Measurements from ENCODE around the gene WDR5.

The WDR5 gene

DNA sequence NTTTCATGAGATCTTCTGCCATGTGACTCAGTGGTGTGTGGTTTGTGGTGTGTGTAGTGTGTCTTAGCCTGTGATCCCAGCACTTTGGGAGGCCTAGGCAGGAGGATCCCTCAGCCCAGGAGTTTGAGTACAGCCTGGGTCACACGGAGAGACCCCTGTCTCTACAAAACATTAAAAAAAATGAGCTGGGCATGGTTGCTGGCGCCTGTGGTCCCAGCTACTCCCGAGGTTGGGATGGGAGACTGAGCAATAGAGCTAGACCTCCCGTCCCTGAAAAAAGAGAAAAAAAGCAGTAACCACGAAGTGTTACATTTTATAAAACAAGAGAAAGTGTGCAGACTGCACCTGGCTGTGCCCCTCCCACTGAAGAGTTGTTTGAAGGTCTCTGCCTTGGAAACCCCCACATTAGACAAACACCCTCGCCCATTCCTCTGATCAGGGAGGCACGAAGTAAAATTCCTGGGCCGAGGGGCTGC is 49.7 kb downstream of the WDR5 start:
- TF ChIP-seq, protein P1, sequence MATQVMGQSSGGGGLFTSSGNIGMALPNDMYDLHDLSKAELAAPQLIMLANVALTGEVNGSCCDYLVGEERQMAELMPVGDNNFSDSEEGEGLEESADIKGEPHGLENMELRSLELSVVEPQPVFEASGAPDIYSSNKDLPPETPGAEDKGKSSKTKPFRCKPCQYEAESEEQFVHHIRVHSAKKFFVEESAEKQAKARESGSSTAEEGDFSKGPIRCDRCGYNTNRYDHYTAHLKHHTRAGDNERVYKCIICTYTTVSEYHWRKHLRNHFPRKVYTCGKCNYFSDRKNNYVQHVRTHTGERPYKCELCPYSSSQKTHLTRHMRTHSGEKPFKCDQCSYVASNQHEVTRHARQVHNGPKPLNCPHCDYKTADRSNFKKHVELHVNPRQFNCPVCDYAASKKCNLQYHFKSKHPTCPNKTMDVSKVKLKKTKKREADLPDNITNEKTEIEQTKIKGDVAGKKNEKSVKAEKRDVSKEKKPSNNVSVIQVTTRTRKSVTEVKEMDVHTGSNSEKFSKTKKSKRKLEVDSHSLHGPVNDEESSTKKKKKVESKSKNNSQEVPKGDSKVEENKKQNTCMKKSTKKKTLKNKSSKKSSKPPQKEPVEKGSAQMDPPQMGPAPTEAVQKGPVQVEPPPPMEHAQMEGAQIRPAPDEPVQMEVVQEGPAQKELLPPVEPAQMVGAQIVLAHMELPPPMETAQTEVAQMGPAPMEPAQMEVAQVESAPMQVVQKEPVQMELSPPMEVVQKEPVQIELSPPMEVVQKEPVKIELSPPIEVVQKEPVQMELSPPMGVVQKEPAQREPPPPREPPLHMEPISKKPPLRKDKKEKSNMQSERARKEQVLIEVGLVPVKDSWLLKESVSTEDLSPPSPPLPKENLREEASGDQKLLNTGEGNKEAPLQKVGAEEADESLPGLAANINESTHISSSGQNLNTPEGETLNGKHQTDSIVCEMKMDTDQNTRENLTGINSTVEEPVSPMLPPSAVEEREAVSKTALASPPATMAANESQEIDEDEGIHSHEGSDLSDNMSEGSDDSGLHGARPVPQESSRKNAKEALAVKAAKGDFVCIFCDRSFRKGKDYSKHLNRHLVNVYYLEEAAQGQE (IDR thresholded peaks at IDR 0.05; ENCODE audit: insufficient read depth in 1 of 2, low read depth in 2 of 2, low read length in 2 of 2), result no peak
- TF ChIP-seq TAF1 (IDR thresholded peaks at IDR 0.05; ENCODE audit: borderline replicate concordance, insufficient read depth, low read length) (no peak), POLR2AphosphoS5 (IDR thresholded peaks at IDR 0.05; ENCODE audit: low read depth, low read length) (no peak), SIN3A (IDR thresholded peaks at IDR 0.05; ENCODE audit: borderline replicate concordance, insufficient read depth, low read length) (no peak), FOXP2 (optimal IDR thresholded peaks at IDR 0.05; ENCODE audit: borderline replicate concordance, extremely low read depth, extremely low read length, insufficient read depth) (no peak)

DNA sequence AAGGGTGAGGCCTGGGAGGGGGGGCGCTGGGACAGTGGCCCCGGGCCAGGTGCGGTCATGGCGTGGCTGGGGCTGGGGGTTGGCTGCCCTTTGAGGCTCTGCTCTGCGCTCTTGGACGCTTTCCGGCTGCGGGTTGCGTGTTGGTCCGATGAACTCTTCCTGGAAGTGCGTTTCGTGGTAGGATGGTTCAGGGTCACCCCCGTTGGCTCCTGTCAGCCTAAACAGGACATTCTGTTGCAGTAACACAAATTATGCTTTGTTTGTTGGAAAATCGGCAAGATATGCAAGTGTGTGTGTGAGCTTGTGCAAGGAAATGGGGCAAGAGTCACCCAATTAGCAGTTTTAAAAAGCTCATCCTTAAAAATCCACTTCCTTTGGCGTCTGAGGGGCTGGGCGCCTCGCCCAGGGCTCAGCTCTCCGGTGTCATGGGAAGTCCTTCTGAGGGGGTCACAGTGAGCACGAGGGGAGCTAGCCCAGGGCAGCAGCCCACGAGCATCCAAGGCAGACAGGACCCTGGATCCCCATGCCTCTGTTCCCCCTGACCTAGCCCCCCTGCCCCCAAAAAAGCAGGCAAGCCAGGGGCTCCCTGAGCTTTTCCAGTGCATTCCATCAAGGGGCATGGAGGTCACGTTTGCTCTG is 50.7 kb downstream of the WDR5 start:
- TF ChIP-seq, protein P1 (IDR thresholded peaks at IDR 0.05; ENCODE audit: insufficient read depth in 1 of 2, low read depth in 2 of 2, low read length in 2 of 2), result no peak
- TF ChIP-seq FOXP2 (optimal IDR thresholded peaks at IDR 0.05; ENCODE audit: borderline replicate concordance, extremely low read depth, extremely low read length, insufficient read depth) (no peak), SIN3A (IDR thresholded peaks at IDR 0.05; ENCODE audit: borderline replicate concordance, insufficient read depth, low read length) (no peak), POLR2AphosphoS5 (IDR thresholded peaks at IDR 0.05; ENCODE audit: low read depth, low read length) (no peak), TAF1 (IDR thresholded peaks at IDR 0.05; ENCODE audit: borderline replicate concordance, insufficient read depth, low read length) (no peak)

DNA sequence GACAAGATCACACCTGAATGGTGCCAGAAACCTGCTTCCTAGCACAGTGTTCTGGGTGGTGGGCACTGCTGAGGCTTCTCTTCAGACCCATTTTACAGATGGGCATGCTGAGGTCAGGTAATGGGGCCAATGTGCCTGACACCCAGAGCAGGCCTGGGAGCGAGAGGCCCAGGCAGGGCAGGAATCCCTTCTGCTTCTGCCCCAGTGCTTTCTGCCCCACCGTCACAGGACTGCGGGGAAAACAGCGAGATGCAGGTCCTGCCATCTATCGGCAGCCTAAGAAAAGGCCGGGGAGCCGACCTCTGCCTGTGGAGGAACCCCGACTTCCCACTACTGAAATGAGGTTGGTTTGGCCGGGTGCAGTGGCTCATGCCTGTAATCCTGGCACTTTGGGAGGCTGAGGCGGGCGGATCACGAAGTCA is 51.2 kb downstream of the WDR5 start:
- TF ChIP-seq POLR2AphosphoS5 (IDR thresholded peaks at IDR 0.05; ENCODE audit: low read depth, low read length) (no peak), SIN3A (IDR thresholded peaks at IDR 0.05; ENCODE audit: borderline replicate concordance, insufficient read depth, low read length) (no peak), FOXP2 (optimal IDR thresholded peaks at IDR 0.05; ENCODE audit: borderline replicate concordance, extremely low read depth, extremely low read length, insufficient read depth) (no peak), TAF1 (IDR thresholded peaks at IDR 0.05; ENCODE audit: borderline replicate concordance, insufficient read depth, low read length) (no peak)
- TF ChIP-seq, protein P1 (IDR thresholded peaks at IDR 0.05; ENCODE audit: insufficient read depth in 1 of 2, low read depth in 2 of 2, low read length in 2 of 2), result no peak

DNA sequence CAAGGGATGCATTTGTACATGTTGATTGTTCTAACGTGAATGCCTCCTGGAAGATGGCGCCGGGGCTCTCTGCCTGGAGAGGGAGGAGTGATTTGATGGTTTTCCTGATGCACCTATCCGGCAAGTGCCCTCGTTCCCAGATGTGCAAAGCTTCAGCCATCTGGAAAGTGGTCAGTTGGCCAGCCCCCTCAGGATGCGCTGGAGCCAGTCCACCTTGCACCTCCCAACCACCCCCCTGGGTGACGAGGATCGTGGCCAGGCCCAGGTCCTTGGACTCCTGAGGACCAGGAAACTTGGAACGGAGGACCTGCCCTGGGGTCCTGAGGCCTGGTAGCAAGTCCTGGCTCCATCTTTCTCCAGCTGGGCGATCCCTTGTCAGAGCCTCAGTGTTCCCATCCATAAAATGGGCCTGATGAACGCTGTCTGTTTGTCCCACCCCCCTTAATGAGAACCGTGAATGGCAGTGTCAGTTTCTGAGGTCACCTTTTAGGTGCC is 52.1 kb downstream of the WDR5 start:
- TF ChIP-seq FOXP2 (optimal IDR thresholded peaks at IDR 0.05; ENCODE audit: borderline replicate concordance, extremely low read depth, extremely low read length, insufficient read depth), result no peak
- TF ChIP-seq SIN3A (IDR thresholded peaks at IDR 0.05; ENCODE audit: borderline replicate concordance, insufficient read depth, low read length), result no peak
- no peak for TF ChIP-seq TAF1 (IDR thresholded peaks at IDR 0.05; ENCODE audit: borderline replicate concordance, insufficient read depth, low read length)
- TF ChIP-seq POLR2AphosphoS5 (IDR thresholded peaks at IDR 0.05; ENCODE audit: low read depth, low read length), result no peak
- TF ChIP-seq, protein P1 (IDR thresholded peaks at IDR 0.05; ENCODE audit: insufficient read depth in 1 of 2, low read depth in 2 of 2, low read length in 2 of 2), result no peak

Measured in PFSK-1 (cell line).